SK-N-SH (cell line): ENCODE results near the gene MAP4. TPM values are rescaled to one million over a fixed set of nuclear protein-coding genes. Genes with fewer than 3 reads are reported as not detected.

Experiments used
- CTCF ChIA-PET: fragments of 300-600, 350-600 bp; formaldehyde crosslinking; extraction: SDS; loops from one replicate; lab custom pipeline; 2021; lab: Yijun Ruan, JAX
- POLR2A ChIA-PET: fragments of 350-600 bp; sonication (Branson Sonifier 250); formaldehyde crosslinking; extraction: SDS; loops from one replicate; lab custom pipeline; 2020; ENCODE audit warnings: antibody characterized with exemption, inconsistent platforms; lab: Yijun Ruan, JAX
- DNase-seq: peaks from one replicate; pipeline ENCODE4 v3.0.0; 2012
- H2AFZ ChIP-seq: fragments of 200-600 bp; sonication (generic); 2 replicates; pipeline ENCODE4 v1.8.1; 2016; ENCODE audit warnings: antibody characterized with exemption, mild to moderate bottlenecking, low read depth
- H3F3A ChIP-seq: fragments of 200-600 bp; sonication (generic); replicated peaks from 2 replicates; pipeline ENCODE3; 2016; ENCODE audit warnings: antibody characterized with exemption, mild to moderate bottlenecking; ENCODE audit not compliant: insufficient read depth
- H3K27ac ChIP-seq, 2 experiments: fragments of 200-500 bp in 1 of 2; fragments of 200-600 bp in 1 of 2; sonication (Bioruptor generic) in 1 of 2; sonication (generic), shearing (Covaris generic) in 1 of 2; 2 replicates each; pipeline versions ENCODE4 v1.5.1 to v1.6.1; 2014 to 2016; ENCODE audit warnings: low read depth in 2 of 2, inconsistent platforms in 1 of 2, low read length in 1 of 2, mild to moderate bottlenecking in 1 of 2, mixed read lengths in 1 of 2
- H3K27me3 ChIP-seq: fragments of 200-600 bp; sonication (generic), shearing (Covaris generic); 2 replicates; pipeline ENCODE4 v1.6.1; 2016; ENCODE audit warnings: mixed run types; ENCODE audit not compliant: insufficient read depth
- H3K36me3 ChIP-seq, 2 experiments: fragments of 200-500 bp in 1 of 2; fragments of 200-600 bp in 1 of 2; sonication (Bioruptor generic) in 1 of 2; sonication (generic) in 1 of 2; replicated peaks in 1 of 2; 2 replicates each; pipeline versions ENCODE3 to v1.5.1; 2014 to 2016; ENCODE audit warnings: low read length in 1 of 2, mild to moderate bottlenecking in 1 of 2; ENCODE audit not compliant: insufficient read depth in 2 of 2, control insufficient read depth in 1 of 2
- H3K4me1 ChIP-seq, 2 experiments: fragments of 200-500 bp in 1 of 2; fragments of 200-600 bp in 1 of 2; sonication (Bioruptor generic) in 1 of 2; sonication (generic), shearing (Covaris generic) in 1 of 2; 2 replicates each; pipeline versions ENCODE4 v1.5.1 to v1.6.1; 2014 to 2016; ENCODE audit warnings: low read depth in 1 of 2, low read length in 1 of 2, mixed run types in 1 of 2; ENCODE audit not compliant: insufficient read depth in 2 of 2, control insufficient read depth in 1 of 2
- H3K4me2 ChIP-seq: fragments of 200-600 bp; sonication (generic), shearing (Covaris generic); 2 replicates; pipeline ENCODE4 v1.6.1; 2017; ENCODE audit warnings: mixed run types
- H3K4me3 ChIP-seq, 2 experiments: fragments of 200-500 bp in 1 of 2; fragments of 200-600 bp in 1 of 2; sonication (Bioruptor generic) in 1 of 2; sonication (generic), shearing (Covaris generic) in 1 of 2; 2 replicates each; pipeline versions ENCODE4 v1.5.1 to v1.8.1; 2014 to 2016; ENCODE audit warnings: low read depth in 2 of 2, inconsistent platforms in 1 of 2, low read length in 1 of 2, mild to moderate bottlenecking in 1 of 2, mixed read lengths in 1 of 2, moderate library complexity in 1 of 2
- H3K79me2 ChIP-seq: fragments of 200-600 bp; sonication (generic); 2 replicates; pipeline ENCODE4 v1.8.1; 2017; ENCODE audit warnings: mild to moderate bottlenecking; ENCODE audit not compliant: insufficient read depth
- H3K9ac ChIP-seq: fragments of 200-600 bp; sonication (generic); 2 replicates; pipeline ENCODE4 v1.6.1; 2017; ENCODE audit warnings: mixed run types
- H3K9me2 ChIP-seq: fragments of 200-600 bp; sonication (generic); 2 replicates; pipeline ENCODE4 v1.6.1; 2017; ENCODE audit warnings: mixed run types
- H3K9me3 ChIP-seq: fragments of 200-600 bp; sonication (generic); 2 replicates; pipeline ENCODE4 v1.6.1; 2017; ENCODE audit warnings: mixed run types, mild to moderate bottlenecking, moderate library complexity
- H4K20me1 ChIP-seq: fragments of 200-600 bp; sonication (generic); 2 replicates; pipeline ENCODE4 v1.6.1; 2017; ENCODE audit warnings: mild to moderate bottlenecking, mixed run types; ENCODE audit not compliant: insufficient read depth
- CHD2 ChIP-seq: fragments of 150-350 bp; IDR thresholded peaks from 2 replicates; pipeline ENCODE4 v1.6.1; 2018; ENCODE audit warnings: low read length; ENCODE audit not compliant: partially characterized antibody
- EP300 ChIP-seq, 2 experiments: IDR thresholded peaks; 2 replicates each; pipeline versions ENCODE4 v1.4.0 to v1.6.1; 2012; ENCODE audit warnings: borderline replicate concordance in 1 of 2, low read depth in 1 of 2, low read length in 1 of 2
- EZH2phosphoT487 ChIP-seq: fragments of 200-600 bp; sonication (generic); IDR thresholded peaks from 2 replicates; pipeline ENCODE4 v1.6.1; 2017; ENCODE audit warnings: low read depth, mixed run types, mild to moderate bottlenecking, antibody characterized with exemption, moderate library complexity, borderline replicate concordance
- FOXJ3 ChIP-seq: sonication (generic); formaldehyde crosslinking; IDR thresholded peaks from 2 replicates; pipeline ENCODE4 v1.5.1; 2020; ENCODE audit warnings: mild to moderate bottlenecking, missing genetic modification reagents
- FOXM1 ChIP-seq: IDR thresholded peaks from 2 replicates; pipeline ENCODE4 v1.4.0; 2012; ENCODE audit warnings: low read depth, mild to moderate bottlenecking
- GABPA ChIP-seq: IDR thresholded peaks from 2 replicates; pipeline ENCODE4 v1.4.0; 2012; ENCODE audit warnings: low read depth, mild to moderate bottlenecking
- GATA2 ChIP-seq: sonication (generic); formaldehyde crosslinking; IDR thresholded peaks from 2 replicates; pipeline ENCODE4 v1.5.0; 2020; ENCODE audit warnings: mild to moderate bottlenecking, missing genetic modification reagents
- JUND ChIP-seq: IDR thresholded peaks from 2 replicates; pipeline ENCODE4 v1.4.0; 2012
- POLR2AphosphoS5 ChIP-seq: IDR thresholded peaks from 2 replicates; pipeline ENCODE4 v1.6.1; 2012; ENCODE audit warnings: low read depth, low read length
- RAD21 ChIP-seq: IDR thresholded peaks from 2 replicates; pipeline ENCODE4 v1.6.1; 2012; ENCODE audit warnings: mild to moderate bottlenecking, low read length
- RFX5 ChIP-seq: IDR thresholded peaks from 2 replicates; pipeline ENCODE4 v1.6.1; 2012; ENCODE audit warnings: mild to moderate bottlenecking, improper control_type of control experiment, low read length
- RXRA ChIP-seq: IDR thresholded peaks from 2 replicates; pipeline ENCODE4 v1.4.0; 2012; ENCODE audit warnings: low read depth, mild to moderate bottlenecking, borderline replicate concordance
- SIN3A ChIP-seq: IDR thresholded peaks from 2 replicates; pipeline ENCODE4 v1.6.1; 2012; ENCODE audit warnings: low read depth, mild to moderate bottlenecking, low read length, moderate library complexity, borderline replicate concordance
- SMC3 ChIP-seq: IDR thresholded peaks from 2 replicates; pipeline ENCODE4 v1.6.1; 2012; ENCODE audit warnings: low read depth, low read length, improper control_type of control experiment
- TCF12 ChIP-seq: IDR thresholded peaks from 2 replicates; pipeline ENCODE4 v1.4.0; 2012
- USF1 ChIP-seq: IDR thresholded peaks from 2 replicates; pipeline ENCODE4 v1.4.0; 2012; ENCODE audit warnings: low read depth, borderline replicate concordance
- YY1 ChIP-seq: IDR thresholded peaks from 2 replicates; pipeline ENCODE4 v1.4.0; 2012; ENCODE audit warnings: low read depth, mild to moderate bottlenecking
- WGBS: methylation state at CpG from one replicate; pipeline ENCODE4 v1.1.6; 2017; ENCODE audit warnings: low lambda C conversion rate; 5-methylcytosine and 5-hydroxymethylcytosine counted together
- polyA plus RNA-seq, 3 experiments: library from polyadenylated mRNA; depleted of rRNA; stranded (reverse); fragments of >200 nt; gene quantifications; 2 replicates each; pipeline ENCODE4 v1.2.3, GENCODE V29; 2012
- TF ChIP-seq, protein P1 (sequence below): IDR thresholded peaks from 2 replicates; pipeline ENCODE4 v1.6.1; 2012; ENCODE audit warnings: mild to moderate bottlenecking, low read depth, low read length, moderate library complexity
- TF ChIP-seq, protein P2 (sequence below): fragments of 150-350 bp; IDR thresholded peaks from 2 replicates; pipeline ENCODE4 v1.6.1; 2017; ENCODE audit warnings: antibody characterized with exemption, low read length, low read depth, borderline replicate concordance
- TF ChIP-seq, protein P3 (sequence below): fragments of 200-600 bp; sonication (generic); IDR thresholded peaks from 2 replicates; pipeline ENCODE4 v1.6.1; 2017; ENCODE audit warnings: antibody characterized with exemption, mild to moderate bottlenecking, moderate library complexity

MAP4 gene
- polyA plus RNA-seq, 1 of the 3 experiments (the other 2 are of a cell fraction) = 121 TPM

DNA sequence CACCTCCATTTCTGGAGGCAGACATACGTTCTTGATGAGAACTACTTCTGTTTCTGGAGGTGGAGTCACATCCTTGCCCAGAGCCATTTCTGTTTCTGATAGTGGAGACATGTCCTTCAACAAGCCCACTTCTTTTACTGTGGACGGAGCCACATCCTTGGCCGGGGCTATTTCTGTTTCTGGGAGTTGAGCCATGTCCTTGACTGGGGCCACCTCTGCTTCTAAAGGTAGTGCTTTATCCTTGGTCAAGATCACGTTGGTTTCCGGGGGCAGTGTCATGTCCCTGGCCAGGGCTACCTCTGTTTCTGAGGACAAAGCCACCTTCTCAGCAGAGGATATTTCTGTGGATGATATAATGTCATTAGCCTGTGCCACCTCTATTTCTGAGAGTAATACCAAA lies 100.0 kb downstream of the MAP4 start:
- no peak overlapping the region for H3K9ac ChIP-seq
- ChIA-PET POLR2A (no interaction called here), CTCF (no interaction called here)
- H3F3A ChIP-seq = peaks cover 27% of the 10 kb centered on the region
- H3K9me2 ChIP-seq = no peaks in the 10 kb centered on the region
- peaks cover 11% of the 10 kb centered on the region for H4K20me1 ChIP-seq
- DNase-seq = no peak
- H3K36me3 ChIP-seq = peaks cover 21 to 65% of the 10 kb centered on the region in 2 experiments
- H3K79me2 ChIP-seq = peaks cover 54% of the 10 kb centered on the region
- TF ChIP-seq GABPA (no peak), TCF12 (no peak), FOXJ3 (CRISPR knock-in tag) (no peak), POLR2AphosphoS5 (no peak), YY1 (no peak), FOXM1 (no peak), EP300 (IDR thresholded peaks at IDR 0.05; ENCODE audit: borderline replicate concordance in 1 of 2, low read depth in 1 of 2, low read length in 1 of 2) (no peak), JUND (no peak), EZH2phosphoT487 (no peak), RAD21 (no peak), SMC3 (no peak), GATA2 (CRISPR knock-in tag) (no peak), RXRA (no peak), CHD2 (no peak), RFX5 (no peak), USF1 (no peak), SIN3A (no peak)
- TF ChIP-seq, protein P1, sequence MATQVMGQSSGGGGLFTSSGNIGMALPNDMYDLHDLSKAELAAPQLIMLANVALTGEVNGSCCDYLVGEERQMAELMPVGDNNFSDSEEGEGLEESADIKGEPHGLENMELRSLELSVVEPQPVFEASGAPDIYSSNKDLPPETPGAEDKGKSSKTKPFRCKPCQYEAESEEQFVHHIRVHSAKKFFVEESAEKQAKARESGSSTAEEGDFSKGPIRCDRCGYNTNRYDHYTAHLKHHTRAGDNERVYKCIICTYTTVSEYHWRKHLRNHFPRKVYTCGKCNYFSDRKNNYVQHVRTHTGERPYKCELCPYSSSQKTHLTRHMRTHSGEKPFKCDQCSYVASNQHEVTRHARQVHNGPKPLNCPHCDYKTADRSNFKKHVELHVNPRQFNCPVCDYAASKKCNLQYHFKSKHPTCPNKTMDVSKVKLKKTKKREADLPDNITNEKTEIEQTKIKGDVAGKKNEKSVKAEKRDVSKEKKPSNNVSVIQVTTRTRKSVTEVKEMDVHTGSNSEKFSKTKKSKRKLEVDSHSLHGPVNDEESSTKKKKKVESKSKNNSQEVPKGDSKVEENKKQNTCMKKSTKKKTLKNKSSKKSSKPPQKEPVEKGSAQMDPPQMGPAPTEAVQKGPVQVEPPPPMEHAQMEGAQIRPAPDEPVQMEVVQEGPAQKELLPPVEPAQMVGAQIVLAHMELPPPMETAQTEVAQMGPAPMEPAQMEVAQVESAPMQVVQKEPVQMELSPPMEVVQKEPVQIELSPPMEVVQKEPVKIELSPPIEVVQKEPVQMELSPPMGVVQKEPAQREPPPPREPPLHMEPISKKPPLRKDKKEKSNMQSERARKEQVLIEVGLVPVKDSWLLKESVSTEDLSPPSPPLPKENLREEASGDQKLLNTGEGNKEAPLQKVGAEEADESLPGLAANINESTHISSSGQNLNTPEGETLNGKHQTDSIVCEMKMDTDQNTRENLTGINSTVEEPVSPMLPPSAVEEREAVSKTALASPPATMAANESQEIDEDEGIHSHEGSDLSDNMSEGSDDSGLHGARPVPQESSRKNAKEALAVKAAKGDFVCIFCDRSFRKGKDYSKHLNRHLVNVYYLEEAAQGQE = no peak
- TF ChIP-seq, protein P2, sequence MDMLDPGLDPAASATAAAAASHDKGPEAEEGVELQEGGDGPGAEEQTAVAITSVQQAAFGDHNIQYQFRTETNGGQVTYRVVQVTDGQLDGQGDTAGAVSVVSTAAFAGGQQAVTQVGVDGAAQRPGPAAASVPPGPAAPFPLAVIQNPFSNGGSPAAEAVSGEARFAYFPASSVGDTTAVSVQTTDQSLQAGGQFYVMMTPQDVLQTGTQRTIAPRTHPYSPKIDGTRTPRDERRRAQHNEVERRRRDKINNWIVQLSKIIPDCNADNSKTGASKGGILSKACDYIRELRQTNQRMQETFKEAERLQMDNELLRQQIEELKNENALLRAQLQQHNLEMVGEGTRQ = no peak
- TF ChIP-seq, protein P3, sequence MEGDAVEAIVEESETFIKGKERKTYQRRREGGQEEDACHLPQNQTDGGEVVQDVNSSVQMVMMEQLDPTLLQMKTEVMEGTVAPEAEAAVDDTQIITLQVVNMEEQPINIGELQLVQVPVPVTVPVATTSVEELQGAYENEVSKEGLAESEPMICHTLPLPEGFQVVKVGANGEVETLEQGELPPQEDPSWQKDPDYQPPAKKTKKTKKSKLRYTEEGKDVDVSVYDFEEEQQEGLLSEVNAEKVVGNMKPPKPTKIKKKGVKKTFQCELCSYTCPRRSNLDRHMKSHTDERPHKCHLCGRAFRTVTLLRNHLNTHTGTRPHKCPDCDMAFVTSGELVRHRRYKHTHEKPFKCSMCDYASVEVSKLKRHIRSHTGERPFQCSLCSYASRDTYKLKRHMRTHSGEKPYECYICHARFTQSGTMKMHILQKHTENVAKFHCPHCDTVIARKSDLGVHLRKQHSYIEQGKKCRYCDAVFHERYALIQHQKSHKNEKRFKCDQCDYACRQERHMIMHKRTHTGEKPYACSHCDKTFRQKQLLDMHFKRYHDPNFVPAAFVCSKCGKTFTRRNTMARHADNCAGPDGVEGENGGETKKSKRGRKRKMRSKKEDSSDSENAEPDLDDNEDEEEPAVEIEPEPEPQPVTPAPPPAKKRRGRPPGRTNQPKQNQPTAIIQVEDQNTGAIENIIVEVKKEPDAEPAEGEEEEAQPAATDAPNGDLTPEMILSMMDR = no peak
- no peaks in the 10 kb centered on the region for H3K27me3 ChIP-seq
- WGBS = 82% methylated on average over 4 of the region's 5 CpGs
- H3K4me3 ChIP-seq = no peak overlapping the region
- peaks cover 0 to 14% of the 10 kb centered on the region in 2 experiments; a peak in 2 of 4 replicates for H3K4me1 ChIP-seq
- H2AFZ ChIP-seq = no peak overlapping the region
- H3K27ac ChIP-seq = no peak overlapping the region
- no peaks in the 10 kb centered on the region for H3K9me3 ChIP-seq
- no peak overlapping the region for H3K4me2 ChIP-seq
